Measurements from ENCODE around the gene EMSY.
"Not testable (repeated sequence)": the region's sequence is repeated elsewhere in the genome, so short reads cannot be mapped to it uniquely, and the experiment has no call there.

GRCh38 chr11:76595091-76595490 is 150.3 kb downstream of the EMSY start:
- not testable (repeated sequence) for TF ChIP-seq CTCF, POLR2A (IDR thresholded peaks at IDR 0.05)

Measured in adrenal gland (tissue), 5 donors.